MCF 10A (cell line): ENCODE results near the gene GSTT2. TPM values are rescaled to one million over a fixed set of nuclear protein-coding genes. Genes with fewer than 3 reads are reported as not detected.
A peak's percentile ranks its signal among the peaks of the same experiment; 100 is the strongest.
"Not testable (repeated sequence)": the region's sequence is repeated elsewhere in the genome, so short reads cannot be mapped to it uniquely, and the experiment has no call there.

Experiments
- BruUV-seq: library from RNA; stranded (reverse); fragments of 400-500 nt; replicated peaks from 2 replicates; lab custom pipeline; 2021; lab: Mats Ljungman, UMichigan
- CTCF ChIA-PET: fragments of 300-600 bp; sonication (Branson Sonifier 250); formaldehyde crosslinking; extraction: SDS; loops from one replicate; lab custom pipeline; 2021; ENCODE audit warnings: antibody characterized with exemption, inconsistent platforms; lab: Yijun Ruan, JAX
- POLR2A ChIA-PET: fragments of 300-600, 350-650 bp; sonication (Branson Sonifier 250); formaldehyde crosslinking; extraction: SDS; loops from one replicate; lab custom pipeline; 2020; ENCODE audit warnings: antibody characterized with exemption, inconsistent platforms; lab: Yijun Ruan, JAX
- DNase-seq: peaks from one replicate; pipeline ENCODE4 v3.0.0-alpha.2; 2018; ENCODE audit not compliant: unreplicated experiment
- H3K27ac Mint-ChIP-seq: one replicate; pipeline ENCODE4 v1.8.0; 2022; ENCODE audit warnings: mild to moderate bottlenecking, low read depth, mixed read lengths; ENCODE audit not compliant: unreplicated experiment
- H3K27me3 Mint-ChIP-seq: one replicate; pipeline ENCODE4 v1.8.0; 2022; ENCODE audit warnings: mixed read lengths; ENCODE audit not compliant: insufficient read depth, unreplicated experiment
- H3K36me3 Mint-ChIP-seq: one replicate; pipeline ENCODE4 v1.8.0; 2022; ENCODE audit warnings: mild to moderate bottlenecking, moderate library complexity, mixed read lengths; ENCODE audit not compliant: insufficient read depth, unreplicated experiment
- H3K4me1 Mint-ChIP-seq: one replicate; pipeline ENCODE4 v1.8.0; 2022; ENCODE audit warnings: mixed read lengths; ENCODE audit not compliant: insufficient read depth, unreplicated experiment
- H3K4me3 Mint-ChIP-seq: one replicate; pipeline ENCODE4 v1.8.0; 2022; ENCODE audit warnings: mild to moderate bottlenecking, moderate library complexity, mixed read lengths; ENCODE audit not compliant: unreplicated experiment
- H3K9me3 Mint-ChIP-seq: one replicate; pipeline ENCODE4 v1.8.0; 2022; ENCODE audit warnings: mixed read lengths; ENCODE audit not compliant: unreplicated experiment
- intact Hi-C: fragments of 100-400 bp; cut with micrococcal nuclease; formaldehyde crosslinking; loops from 2 replicates; pipeline ENCODE4 v1.14.1; 2022
- total RNA-seq: library from RNA; stranded (reverse); gene quantifications from 2 replicates; pipeline ENCODE4 v1.2.3, GENCODE V29; 2022
- TF ChIP-seq, protein P1 (sequence below): fragments of 200-600 bp; IDR thresholded peaks from one replicate; pipeline ENCODE4 v1.8.0; 2022; ENCODE audit warnings: antibody characterized with exemption, mild to moderate bottlenecking; ENCODE audit not compliant: unreplicated experiment

GSTT2 gene
- total RNA-seq, 1 experiment from 2014 or later: not detected

DNA sequence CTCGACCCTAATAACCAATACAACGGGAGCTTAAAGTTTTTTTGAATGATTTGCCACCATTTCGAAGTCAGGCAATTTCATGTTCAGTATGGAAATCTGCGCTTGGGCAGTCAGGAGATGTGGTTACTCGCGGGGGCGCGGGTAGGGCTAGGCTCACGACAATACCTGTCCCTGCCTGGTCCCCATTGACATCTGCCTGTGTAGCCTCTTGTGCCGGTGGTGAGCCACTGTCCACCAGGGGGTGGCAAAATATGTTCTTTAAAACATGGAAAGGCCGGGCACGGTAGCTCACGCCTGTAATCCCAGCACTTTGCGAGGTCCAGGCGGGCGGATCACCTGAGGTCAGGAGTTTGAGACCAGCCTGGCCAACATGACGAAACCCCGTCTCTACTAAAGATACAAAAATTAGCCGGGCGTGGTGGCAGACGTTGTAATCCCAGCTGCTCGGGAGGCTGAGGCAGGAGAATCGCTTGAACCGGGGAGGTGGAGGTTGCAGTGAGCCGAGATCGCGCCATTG, 5.0 kb upstream of the GSTT2 start:
- H3K4me1 Mint-ChIP-seq, CTCF ChIA-PET, H3K9me3 Mint-ChIP-seq, intact Hi-C loops, H3K27me3 Mint-ChIP-seq, H3K4me3 Mint-ChIP-seq, DNase-seq, POLR2A ChIA-PET, H3K27ac Mint-ChIP-seq: not testable (repeated sequence)
- BruUV-seq: TSS peak; percentile 74
- H3K36me3 Mint-ChIP-seq: peaks cover 13% of the 10 kb centered on the region

DNA sequence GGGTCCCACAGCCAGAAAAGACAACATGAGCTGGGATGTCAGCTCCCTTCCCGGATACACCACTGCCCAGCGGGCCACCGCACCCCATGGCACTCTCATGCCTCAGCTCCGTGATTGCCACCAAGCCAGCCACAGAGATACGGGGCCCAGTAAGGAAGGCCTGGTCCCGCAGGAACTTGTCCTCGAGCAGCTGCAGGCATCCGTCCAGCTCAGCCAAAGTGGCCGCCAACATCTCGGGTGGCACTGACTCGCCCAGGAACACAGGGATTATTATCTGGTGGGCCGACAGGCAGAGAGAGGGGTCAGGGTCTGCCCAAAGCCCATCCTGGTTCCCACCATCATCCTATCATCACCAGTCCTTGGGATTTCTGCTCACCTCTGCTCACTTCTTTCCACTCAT, 2.6 kb upstream of the GSTT2 start:
- H3K36me3 Mint-ChIP-seq, H3K4me1 Mint-ChIP-seq, H3K4me3 Mint-ChIP-seq, POLR2A ChIA-PET, BruUV-seq, intact Hi-C loops, DNase-seq, H3K27ac Mint-ChIP-seq, H3K9me3 Mint-ChIP-seq, CTCF ChIA-PET, H3K27me3 Mint-ChIP-seq: not testable (repeated sequence)

DNA sequence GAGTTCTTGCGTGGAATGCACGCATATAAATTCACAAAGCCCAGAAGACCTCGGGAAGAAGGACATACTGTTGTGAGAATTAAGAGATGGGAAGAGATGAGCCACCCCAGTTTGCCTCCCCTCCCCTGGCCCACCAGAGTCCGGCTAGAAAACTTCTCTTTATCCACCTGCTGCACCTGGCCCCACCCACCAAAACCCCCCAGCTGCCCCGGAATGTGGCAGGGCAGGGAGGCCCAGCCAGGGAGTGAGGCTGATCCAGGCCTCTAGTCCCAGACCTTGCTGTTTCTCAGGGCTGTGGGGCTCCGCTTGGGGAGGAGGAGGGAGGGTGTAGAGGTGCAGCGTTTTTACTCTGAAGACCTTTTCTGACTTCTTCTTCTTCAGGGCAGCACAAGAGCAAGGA, 633 bp downstream of the GSTT2 start:
- H3K27ac Mint-ChIP-seq, DNase-seq, BruUV-seq, H3K4me3 Mint-ChIP-seq, H3K36me3 Mint-ChIP-seq, CTCF ChIA-PET, H3K4me1 Mint-ChIP-seq, H3K9me3 Mint-ChIP-seq, POLR2A ChIA-PET, H3K27me3 Mint-ChIP-seq: not testable (repeated sequence)
- intact Hi-C loops: loop anchor here (5.0 to 10.0 kb wide), 2 partner anchors 207 to 264 kb away; partner anchors contain the start of gene GGT5

DNA sequence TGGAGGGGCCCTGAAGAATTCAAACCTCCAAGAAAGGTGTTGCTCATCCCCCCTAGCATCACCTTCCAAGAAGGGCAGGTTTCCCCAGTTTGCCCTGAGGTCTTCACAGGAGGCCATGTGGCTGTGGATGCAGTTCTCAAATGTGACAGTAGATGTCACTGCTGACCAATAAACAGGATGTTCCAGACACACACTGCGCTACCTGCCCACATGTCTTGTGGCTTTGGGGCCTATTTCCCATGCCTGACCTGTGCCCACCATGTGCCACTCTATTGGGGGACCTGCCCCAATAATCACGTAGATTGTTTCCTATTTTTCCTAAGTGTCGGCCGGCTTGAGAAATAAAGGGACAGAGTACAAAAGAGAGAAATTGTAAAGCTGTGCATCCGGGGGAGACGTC, 4.5 kb downstream of the GSTT2 start:
- Mint-ChIP-seq H3K9me3 (no peaks in the 10 kb centered on the region), H3K4me1 (no peaks in the 10 kb centered on the region), H3K4me3 (no peak overlapping the region), H3K27me3 (no peaks in the 10 kb centered on the region), H3K36me3 (no peaks in the 10 kb centered on the region), H3K27ac (no peak overlapping the region)
- TF ChIP-seq, protein P1, sequence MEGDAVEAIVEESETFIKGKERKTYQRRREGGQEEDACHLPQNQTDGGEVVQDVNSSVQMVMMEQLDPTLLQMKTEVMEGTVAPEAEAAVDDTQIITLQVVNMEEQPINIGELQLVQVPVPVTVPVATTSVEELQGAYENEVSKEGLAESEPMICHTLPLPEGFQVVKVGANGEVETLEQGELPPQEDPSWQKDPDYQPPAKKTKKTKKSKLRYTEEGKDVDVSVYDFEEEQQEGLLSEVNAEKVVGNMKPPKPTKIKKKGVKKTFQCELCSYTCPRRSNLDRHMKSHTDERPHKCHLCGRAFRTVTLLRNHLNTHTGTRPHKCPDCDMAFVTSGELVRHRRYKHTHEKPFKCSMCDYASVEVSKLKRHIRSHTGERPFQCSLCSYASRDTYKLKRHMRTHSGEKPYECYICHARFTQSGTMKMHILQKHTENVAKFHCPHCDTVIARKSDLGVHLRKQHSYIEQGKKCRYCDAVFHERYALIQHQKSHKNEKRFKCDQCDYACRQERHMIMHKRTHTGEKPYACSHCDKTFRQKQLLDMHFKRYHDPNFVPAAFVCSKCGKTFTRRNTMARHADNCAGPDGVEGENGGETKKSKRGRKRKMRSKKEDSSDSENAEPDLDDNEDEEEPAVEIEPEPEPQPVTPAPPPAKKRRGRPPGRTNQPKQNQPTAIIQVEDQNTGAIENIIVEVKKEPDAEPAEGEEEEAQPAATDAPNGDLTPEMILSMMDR: peak; percentile 81
- ChIA-PET POLR2A (no interaction called here), CTCF (interaction anchor here (0.6 to 1.3 kb wide), 5 partner anchors 27 to 550 kb away, joined by 3 to 5 read pairs (median 3); no protein-coding TSS in a partner anchor)
- BruUV-seq: no TSS peak
- peak; percentile 65 for DNase-seq
- intact Hi-C loops: loop anchor here (5.0 to 10.0 kb wide), 2 partner anchors 203 to 260 kb away; partner anchors contain the start of gene GGT5

DNA sequence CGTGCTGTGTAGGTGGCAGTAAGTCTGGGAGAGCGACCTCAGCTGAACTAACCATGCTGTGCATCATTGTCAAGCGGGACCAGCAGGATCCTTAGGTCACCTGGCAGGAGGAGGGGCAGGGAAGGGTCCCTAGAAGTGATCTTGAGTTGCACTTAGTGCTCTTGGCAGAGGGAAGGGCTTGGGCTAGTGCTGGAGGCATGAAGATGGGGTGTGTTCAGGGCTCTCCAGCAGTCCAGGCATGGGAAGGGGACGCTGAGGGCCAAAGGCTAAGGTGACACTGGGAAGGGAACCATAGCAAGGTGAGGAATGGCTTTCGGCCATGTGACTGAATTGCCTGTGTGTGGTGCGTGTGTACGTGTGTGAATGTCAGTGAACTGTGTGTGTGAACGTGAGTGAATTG, 6.2 kb downstream of the GSTT2 start:
- H3K4me1 Mint-ChIP-seq, POLR2A ChIA-PET, H3K4me3 Mint-ChIP-seq, H3K27me3 Mint-ChIP-seq, BruUV-seq, CTCF ChIA-PET, H3K9me3 Mint-ChIP-seq, DNase-seq, H3K27ac Mint-ChIP-seq, H3K36me3 Mint-ChIP-seq: not testable (repeated sequence)
- intact Hi-C loops: loop anchor here (5.0 to 10.0 kb wide), 2 partner anchors 191 to 259 kb away; partner anchors contain the start of gene GGT5

DNA sequence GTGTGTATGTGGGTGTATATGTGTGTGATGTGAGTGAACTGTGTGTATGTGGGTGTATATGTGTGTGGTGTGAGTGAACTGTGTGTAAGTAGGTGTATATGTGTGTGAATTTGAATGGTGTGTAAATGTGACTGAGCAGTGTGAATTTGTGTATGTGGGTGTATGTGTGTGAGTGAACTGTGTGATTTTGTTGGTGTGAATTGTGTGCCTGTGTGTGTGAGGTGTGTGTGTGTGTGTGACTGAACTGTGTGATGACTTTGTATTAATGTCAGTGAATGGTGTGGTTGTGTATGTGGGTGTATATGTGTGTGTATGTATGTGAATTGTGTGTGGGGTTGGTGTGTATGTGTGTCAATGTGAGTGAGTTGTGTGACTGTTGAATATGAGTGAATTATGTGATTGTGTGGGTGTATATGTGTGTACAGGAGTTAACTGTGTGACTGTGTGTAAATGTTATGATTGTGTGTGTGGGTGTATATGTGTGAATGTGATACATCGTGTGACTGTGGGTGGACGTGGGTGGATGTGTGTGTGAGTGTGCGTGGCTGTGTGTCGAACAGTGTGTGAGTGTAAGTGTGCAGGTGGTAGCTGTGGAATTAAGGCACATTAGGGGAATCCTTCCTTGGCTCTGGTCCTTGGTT, 6.7 kb downstream of the GSTT2 start:
- intact Hi-C loops: loop anchor here (5.0 to 10.0 kb wide), 2 partner anchors 191 to 258 kb away; partner anchors contain the start of gene GGT5
- not testable (repeated sequence) for BruUV-seq

DNA sequence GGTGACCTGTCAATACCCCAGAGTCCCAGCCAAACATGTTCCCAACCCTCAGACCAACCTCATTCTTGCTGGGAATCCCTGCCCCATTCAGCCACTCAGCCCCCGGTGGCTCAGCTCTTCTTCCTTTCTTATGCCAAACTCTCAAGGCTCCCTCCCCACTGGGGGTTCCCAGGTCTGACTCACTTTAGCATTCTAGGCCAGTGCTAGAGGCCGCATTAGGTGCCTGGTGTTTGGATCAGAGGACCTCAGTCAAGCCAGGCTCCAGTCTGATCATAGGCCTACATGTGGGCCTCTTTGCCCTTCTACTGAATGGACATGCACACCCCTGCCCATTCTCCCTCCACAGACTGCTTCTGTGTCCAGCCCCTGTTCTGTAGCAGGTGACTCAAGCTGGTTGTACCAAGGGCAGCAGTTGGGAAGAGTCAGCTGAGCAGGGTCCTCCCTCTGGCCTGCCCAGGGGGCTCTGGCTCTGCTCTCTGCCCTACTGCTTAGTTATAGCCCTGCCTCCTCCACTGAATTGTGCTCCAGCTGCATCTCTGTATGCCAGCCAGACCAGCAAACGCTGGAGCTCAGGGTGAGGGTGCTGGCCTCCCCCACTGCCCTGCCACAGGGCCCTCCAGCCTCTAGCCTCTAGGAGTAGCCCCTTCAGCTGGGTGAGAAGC, 9.8 kb downstream of the GSTT2 start:
- intact Hi-C loops: loop anchor here (5.0 to 10.0 kb wide), 2 partner anchors 188 to 255 kb away; partner anchors contain the start of gene GGT5
- H3K27ac Mint-ChIP-seq, H3K4me3 Mint-ChIP-seq, H3K27me3 Mint-ChIP-seq, CTCF ChIA-PET, POLR2A ChIA-PET, H3K9me3 Mint-ChIP-seq, H3K36me3 Mint-ChIP-seq, DNase-seq, BruUV-seq, H3K4me1 Mint-ChIP-seq: not testable (repeated sequence)

More for the DNA sequence above, 6.7 kb downstream of the GSTT2 start:
- DNase-seq, H3K36me3 Mint-ChIP-seq, H3K9me3 Mint-ChIP-seq, H3K4me3 Mint-ChIP-seq, H3K27ac Mint-ChIP-seq, H3K27me3 Mint-ChIP-seq, POLR2A ChIA-PET, CTCF ChIA-PET, H3K4me1 Mint-ChIP-seq: not testable (repeated sequence)

DNA sequence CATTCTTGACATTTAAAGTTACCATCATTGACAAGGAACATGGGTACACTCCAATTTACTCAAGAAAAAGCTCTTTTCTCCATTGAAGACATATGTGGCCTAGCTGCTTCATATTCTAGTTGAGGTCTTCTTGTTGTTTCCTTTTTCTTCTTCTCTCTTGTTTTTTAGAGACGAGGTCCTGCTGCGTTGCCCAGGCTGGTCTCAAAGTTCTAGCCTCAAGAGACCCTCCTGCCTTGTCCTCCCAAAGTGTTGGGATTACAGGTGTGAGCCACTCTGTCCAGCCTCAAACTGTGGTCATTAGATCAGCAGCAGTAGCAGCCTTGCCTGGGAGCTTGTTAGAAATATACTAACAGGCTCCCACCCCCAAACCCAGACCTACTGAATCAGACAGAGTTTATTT, 13.1 kb downstream of the GSTT2 start:
- intact Hi-C loops, H3K27me3 Mint-ChIP-seq, H3K9me3 Mint-ChIP-seq, H3K4me1 Mint-ChIP-seq, H3K36me3 Mint-ChIP-seq, CTCF ChIA-PET, BruUV-seq, H3K27ac Mint-ChIP-seq, DNase-seq, H3K4me3 Mint-ChIP-seq: not testable (repeated sequence)
- POLR2A ChIA-PET: interaction anchor here (1.2 kb wide), 1 partner anchor 11 kb away, joined by 3 read pairs; no protein-coding TSS in a partner anchor
